Measurements from ENCODE around the gene ABR.
"Not testable (repeated sequence)": the region's sequence is repeated elsewhere in the genome, so short reads cannot be mapped to it uniquely, and the experiment has no call there.

The ABR gene

DNA sequence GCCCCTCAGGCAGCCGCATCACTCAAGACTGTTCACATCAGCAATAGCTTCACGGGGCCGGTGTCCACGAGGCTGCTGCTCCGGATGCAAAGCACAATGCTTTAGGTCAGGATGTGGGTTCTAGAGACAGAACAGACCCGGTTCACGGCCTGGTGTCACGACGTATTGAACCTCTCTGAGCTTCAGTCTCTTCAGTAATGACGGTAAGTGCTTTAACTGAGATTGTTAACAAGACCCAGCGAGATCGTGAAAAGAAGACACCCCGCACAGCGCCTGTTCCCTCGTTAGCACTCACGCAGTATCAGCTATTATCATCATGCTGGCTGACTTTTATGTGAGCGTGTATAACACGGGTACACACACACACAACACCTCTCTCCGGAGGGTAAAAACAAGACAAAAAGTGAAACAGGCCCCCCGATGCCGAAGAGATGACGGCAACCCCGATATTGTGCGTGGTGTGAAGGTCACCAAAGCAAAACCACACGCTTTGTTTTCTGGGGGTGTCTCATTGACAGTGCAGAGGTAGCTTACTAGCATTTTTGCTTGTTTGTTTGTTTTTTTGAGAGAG, 21.4 kb upstream of the ABR start:
- DNase-seq (ENCODE audit: low spot score), result no peak

DNA sequence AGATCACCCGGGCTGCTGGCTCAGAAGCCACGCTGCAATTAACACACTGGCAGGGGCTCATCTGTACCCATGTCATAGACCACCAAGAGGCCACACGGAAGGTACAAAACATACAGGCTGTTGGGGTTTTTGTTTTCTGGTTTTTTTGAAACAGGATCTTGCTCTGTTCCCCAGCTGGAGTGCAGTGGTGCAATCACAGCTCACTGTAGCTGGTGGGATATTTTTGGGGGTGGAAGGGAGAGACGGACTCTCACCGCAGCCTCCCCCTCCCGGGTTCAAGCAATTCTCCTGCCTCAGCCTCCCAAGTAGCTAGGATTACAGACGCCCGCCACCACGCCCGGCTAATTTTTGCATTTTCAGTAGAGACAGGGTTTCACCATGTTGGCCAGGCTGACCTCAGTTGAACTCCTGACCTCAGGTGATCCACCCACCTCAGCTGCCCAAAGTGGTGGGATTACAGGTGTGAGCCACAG, 19.5 kb upstream of the ABR start:
- not testable (repeated sequence) for DNase-seq (ENCODE audit: low spot score)

DNA sequence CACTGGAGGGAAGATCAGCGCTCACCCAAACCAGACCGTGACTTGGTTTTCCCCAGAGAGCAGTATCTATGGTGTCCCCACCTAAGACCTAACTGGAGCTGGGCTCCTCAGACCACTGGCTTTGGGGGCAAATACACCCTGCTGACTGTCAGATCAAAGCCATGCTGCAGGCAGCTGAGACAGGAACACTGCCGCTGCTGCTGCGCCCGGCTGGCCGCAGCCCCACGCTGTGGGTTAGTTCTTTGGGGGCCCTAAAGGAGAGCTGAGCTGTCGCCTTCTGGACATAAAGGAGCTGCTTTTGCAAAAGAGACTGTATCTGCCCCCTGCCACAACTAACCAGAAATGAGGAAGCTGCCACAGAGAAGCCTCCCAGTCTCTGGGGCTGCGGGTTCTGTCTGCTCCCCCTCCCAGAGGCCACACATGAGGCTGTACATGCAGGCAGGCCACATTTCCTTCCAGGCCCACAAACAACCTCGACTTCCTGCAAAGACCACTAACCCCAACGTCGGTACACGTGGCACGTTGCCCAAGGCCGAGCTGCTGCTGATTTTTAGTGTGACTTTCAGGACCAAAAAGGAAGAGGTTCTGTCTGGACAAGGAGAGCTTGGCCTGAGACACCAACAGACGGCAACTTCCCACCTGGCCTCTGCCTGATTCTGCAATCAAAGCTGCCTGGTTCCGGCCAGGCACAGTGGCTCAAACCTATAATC, 18.2 kb upstream of the ABR start:
- DNase-seq (ENCODE audit: low spot score), result no peak

DNA sequence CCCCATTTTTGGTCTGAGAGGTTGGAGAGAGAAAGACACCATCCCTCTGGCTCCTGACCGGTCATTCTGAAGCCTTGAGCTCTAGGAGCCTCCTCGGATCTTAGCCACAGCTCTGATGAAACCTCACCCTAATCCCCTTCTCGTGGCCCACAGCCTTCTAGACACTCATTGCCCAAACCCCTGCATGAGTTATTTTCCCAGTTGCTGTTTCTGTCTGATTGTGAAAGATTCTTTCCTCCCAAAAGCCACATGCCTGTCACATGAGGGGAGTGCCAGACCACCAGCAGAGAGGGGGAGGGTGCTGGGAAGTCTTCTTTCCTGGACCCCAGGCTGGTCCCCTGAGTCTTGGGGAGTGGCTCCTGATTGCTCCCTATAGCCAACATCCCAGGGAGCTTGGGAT, 17.6 kb upstream of the ABR start:
- no peak for DNase-seq (ENCODE audit: low spot score)

DNA sequence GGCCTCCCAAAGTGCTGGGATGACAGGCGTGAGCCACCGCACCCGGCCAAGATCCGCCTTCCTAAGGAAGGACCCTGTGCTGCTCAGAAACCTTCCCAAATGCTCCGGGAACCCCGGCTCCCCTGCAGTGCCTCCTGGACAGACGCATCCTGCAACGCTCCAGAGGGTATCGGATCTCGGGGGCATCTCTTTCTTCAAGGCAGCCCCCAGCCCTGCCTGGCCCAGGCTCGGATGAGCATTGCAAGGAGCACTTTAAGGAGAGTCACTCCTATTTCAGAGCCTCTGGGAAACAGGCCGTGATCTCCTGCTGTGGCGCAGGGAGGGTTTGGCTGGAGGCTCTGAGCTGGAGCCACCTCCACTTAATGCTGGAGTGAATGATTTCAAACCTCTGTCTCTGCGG, 17.2 kb upstream of the ABR start:
- DNase-seq (ENCODE audit: low spot score), result no peak

DNA sequence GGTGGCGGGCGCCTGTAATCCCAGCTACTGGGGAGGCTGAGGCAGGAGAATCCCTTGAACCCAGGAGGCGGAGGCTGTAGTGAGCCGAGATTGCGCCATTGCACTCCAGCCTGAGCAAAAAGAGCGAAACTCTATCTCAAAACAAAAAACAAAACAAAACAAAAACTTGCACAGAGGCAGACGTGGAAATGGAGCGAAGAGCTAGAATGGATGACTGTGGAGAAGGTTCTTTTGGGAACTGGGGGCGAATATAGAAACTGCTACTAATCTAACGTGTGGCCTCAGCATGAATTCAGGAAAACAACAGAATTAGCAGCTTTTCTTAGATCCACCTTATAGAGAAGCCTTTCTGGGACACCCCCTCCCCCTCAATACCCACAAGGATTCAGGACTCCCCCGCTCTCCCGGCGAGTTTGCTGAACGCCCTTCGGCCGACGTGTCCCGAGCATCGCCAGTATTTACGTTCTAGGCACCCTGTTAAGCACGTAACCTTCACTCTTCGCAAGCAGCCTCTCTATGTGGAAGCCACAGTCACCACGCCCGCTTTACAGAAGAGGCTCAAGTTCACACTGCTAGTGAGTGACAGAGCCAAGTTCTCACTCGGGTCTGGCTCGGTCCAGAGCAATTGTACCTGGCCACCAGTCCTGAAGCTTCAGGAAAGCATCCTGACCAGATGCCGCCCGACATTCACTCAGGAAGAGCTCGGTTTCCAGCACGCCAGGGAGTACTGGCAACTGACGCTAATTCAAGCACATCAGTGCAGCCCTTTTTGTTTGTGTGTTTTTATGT, 13.3 kb upstream of the ABR start:
- DNase-seq (ENCODE audit: low spot score), result no peak

DNA sequence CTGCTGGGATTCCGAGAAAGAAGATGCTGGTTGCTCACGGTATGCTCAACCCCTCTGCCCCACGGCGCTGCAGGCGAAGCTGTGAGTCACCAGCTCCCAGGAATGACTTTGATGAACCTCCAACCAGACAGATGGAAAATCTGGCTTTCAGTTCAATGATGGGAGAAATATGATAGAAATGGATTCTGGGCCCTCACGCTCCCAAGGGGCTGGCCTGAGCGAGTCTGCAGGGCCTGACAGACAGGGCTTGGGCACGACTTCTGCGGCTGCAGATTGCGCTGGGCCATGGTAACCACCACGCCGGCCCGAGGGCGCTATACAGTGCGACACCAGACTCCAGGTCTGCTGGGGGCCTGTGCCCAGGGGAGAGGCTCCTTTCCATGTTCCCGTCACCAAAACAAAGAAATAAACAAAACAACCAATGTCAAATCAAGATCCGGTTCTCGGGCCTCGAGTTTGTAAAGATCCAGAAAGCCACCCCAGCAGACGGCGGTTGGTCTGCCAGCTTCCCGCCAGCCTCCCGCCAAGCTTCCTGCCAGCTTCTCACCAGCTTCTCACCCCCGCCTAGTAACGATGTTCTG, 11.1 kb upstream of the ABR start:
- DNase-seq (ENCODE audit: low spot score), result no peak

DNA sequence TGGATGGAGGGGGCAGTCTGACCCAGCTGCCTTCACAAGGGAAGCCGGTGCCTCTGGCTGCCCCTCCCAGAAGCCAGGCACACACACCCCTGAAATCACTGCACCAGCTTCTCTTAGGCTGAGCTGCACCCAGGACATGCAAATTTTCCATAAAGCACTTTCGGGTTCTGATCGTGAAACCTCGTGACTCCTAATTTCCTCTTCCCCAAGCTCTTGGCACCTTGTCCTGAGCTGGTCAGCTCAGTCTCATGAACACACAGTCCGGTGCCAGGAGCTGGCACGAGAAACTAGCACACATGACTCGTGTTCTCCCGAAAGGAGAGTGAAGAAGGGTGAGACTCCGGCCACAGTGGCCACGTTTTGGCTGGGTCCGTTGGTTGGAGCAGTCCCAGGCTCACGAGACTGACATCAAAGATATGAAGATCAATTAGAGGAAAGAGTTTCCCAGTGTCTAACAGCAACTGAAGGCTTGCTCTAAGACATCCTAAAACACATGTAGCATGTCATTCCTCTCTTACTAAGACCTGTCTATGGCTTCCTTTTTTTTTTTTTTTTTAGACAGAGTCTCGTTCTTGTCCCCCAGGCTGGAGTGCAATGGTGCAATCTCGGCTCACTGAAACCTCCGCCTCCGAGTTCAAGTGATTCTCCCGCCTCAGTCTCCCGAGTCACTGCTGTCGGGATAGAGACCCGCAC, 9.2 kb upstream of the ABR start:
- no peak for DNase-seq (ENCODE audit: low spot score)

DNA sequence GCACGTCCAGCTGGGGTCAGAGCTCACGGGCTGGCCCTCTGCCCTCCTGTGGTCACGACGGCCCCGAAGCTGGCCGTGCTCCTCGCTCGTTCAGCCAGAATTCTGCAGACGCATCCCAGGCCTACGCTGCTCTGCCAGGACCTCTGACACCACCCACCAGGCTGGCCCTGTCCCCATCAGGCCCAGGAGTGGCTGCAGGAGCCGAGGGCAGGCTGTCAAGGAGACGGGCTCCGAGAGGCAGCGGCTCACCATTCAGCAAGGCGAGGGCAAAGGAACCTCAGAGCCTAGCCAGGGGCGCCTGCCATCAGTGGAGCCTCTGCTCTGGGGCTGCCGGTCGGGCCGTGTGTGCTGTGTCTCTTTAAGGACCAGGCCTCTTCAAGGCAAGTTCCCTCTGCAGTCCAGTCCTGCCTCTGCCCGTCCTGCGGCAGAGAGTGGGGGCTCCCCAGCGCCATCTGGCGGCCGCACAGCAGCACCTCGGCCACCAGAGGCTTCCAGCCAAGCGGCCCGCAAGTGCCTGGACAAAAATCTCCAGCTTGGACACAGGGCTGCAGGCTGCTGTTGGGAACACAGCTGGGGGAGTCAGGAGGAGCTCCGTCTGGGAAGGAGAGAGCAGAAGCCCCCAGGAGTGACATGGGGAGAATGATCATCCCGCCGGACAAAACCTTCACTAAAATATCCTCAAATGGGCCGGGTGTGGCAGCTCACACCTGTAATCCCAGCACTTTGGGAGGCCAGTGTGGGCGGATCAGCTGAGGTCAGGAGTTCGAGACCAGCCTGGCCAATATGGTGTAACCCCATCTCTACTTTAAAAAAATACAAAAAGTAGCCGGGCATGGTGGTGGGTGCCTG, 7.4 kb upstream of the ABR start:
- peak; percentile 87 for DNase-seq (ENCODE audit: low spot score)

DNA sequence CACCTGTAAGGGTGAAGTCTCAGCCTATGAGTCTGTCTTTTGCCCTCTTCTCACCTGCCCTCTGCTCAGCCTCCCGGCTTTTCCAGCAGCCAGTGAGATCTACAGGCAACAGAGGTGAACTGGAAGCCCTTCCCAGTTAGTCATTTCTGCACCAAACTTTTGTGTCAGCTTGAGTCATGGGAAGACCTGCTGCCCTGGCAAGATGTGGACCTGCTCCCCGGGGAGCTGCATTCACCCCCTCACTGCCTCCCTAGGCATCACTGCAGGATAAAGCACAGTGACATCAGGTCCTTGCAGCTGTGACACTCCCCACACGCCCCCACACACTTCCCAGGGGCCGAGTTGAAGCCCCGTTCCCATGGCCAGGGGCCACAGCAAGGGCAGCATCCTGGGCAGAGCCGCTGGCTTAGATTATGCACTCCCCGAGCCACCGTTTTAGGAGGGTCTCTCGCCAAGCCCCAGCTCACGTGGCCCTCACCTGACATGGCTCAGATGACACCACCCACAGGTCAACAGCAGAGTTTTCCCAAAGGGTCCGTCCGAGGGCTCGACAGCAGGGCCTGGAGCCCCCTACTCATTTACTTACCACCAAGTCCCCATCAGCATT, 6.5 kb upstream of the ABR start:
- DNase-seq (ENCODE audit: low spot score), result peak; percentile 87

DNA sequence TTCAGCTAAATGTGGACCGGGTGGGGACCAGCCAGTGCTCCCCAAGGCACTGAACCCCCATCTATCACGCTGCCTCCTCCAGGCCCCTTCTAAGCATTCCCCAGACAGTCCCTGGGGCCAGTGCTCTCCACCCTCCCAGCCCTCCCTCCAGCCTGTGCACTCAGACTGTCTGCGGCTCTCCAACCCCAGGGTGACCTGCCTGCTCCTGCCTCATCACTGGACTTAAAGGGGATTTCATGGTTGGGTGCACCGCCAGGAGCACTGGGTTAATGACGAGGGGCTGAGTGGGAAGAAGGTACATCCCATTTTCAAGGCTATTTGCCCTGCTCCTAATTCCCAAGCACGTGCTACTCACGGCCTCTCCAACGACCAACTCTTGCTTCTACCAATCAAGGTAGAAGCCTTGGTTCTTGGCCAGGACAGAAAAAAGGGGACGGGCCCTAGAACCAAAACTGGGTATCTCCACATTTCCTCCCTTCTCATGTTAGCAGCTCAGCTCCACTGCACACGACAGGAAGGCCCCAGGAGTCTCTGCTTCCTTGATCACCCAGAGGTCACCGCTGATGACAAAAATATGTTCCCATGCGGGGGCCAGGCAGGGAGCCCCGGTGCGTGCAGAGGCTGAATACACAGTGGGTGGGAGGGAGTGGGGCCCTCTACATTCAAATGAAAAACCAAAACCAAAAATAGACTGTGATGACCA, 3.5 kb upstream of the ABR start:
- peak; percentile 85 for DNase-seq (ENCODE audit: low spot score)

DNA sequence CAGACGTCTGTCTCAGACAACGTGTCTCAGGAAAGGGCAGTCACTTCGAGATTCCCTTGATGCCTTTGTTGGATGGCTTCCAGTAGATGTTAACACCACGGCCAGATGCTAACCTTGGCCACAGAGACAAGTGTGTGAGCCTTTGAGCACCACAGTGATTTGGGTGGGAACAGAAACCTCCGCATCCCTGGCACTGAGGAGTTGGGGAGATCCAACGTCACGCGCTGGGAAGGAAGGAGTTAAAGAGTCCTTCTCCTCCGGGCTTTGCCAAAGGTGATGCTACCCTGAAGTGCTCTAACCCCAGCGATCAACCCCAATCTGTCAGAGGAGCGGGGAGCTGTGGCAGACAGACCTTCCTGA, 3.0 kb upstream of the ABR start:
- no peak for DNase-seq (ENCODE audit: low spot score)

DNA sequence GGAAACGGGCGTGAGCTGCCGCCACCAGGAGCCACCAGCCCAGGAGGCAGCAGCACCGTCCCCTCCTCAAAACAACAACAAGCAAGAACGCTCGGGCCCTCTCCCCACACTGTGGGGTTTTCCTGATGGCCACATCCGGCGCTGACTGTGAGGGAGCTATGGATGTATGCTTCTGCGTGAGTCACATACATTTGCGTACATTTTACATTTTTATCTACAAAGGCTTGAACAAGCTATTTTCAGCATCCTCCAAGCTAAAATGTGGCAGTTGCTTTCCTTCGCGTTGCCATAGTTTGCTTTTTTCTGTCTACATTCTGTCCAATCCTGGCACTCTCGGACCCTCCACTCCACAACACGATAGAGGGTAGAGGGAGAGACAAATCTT, 2.0 kb upstream of the ABR start:
- DNase-seq (ENCODE audit: low spot score), result no peak

DNA sequence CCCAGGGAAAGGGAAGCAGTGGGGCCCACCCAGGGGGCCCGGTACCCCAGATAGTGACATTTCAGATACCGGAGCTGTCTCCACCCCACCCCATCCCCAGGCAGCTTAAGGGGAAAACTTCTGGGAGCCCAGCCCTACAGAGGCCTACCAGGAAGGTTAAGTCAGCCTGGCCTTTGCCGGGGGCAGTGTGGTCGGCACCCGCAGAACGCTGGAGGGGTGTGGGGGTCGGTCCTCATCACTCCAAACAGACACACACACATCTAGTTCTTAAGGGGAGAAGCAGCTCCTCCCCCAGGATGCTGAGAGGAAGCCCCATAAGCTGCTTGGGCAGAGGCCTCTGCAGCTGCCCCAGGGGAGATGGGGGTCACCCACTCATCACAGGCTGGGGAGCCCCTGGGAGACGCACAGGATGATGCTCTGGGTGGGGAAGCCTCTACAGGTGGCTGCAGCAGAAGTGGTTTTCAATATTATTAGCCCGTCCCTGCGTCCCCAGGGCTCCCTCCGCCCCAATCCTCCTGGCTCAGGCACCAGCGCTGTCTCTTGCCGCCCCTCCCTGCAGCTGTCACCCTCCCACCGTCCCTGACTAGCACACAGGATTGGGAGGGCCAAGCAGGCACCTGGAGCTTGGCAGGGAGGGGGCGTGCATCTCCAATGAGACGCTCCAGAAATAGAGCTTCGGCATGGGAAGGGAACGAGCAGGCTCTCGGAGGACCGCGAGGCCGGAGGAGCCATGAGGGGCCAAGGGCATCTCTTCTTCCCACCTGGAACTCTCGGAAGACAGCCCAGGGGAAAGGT, 1.4 kb upstream of the ABR start:
- no peak for DNase-seq (ENCODE audit: low spot score)

DNA sequence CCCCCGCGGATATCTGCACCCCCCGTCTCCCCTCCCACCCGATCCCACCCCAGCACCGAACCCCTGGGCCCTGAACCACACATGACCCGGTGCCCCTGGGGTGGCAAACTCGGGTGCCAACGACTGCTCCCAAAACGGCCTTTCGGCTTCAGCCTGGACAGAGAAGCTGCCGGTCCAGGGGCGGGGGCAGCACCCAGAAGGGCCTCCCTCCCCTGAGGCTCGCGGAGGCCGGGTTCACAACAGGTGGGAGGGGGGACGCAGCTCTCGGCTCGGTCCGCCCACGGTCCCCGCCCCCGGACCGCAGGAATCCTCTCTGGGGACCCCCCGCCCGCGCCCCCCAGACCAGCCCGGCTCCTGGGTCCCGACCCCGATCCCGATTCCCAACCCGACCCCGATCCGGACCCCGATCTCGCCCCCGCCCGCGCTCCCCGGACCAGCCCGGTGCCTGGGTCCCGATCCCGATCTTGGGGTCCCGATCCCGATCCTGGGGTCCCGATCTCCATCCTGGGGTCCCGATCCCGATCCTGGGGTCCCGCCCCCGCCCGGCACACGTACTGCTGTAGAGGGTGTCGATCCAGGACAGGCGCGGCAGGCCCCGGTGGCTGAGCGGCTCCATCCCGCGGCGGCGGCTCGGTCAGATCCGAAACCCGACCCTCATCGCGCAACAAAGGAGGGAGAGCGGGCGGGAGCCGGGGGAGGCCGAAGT, 516 bp downstream of the ABR start:
- no peak for DNase-seq (ENCODE audit: low spot score)

DNA sequence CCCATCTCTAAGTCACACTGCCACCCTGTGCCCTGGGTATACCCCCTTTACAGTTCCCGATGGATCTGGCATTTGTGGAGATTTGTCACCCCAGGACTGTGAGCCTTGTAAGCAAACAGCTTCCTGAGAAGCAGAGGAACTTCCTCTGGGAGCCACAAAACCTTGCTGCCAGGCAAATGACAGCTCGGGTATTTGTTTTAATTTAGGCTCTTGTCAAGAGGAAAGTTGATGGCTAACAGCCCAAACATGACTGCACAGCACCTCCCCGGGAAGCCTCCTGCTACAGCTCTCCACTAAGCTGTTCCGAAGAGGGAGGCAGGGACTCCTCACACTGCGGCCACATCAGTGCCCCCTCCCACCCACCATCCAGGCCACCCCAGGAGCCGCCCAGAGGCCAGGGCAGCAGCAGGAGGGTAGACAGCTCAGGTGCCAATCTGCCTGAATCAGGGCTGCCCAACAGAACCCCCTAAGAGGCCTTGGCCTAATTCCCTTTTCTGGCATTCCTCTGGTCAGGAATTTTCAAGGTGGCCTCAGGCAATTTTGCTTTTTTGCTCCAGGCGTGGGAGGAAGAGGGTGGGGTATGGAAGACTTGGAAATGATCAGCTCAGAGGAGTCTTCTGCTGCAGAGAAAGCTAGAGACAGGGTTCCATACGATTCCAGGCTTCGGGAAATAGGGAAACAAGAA, 2.6 kb downstream of the ABR start:
- DNase-seq (ENCODE audit: low spot score), result peak; percentile 19

DNA sequence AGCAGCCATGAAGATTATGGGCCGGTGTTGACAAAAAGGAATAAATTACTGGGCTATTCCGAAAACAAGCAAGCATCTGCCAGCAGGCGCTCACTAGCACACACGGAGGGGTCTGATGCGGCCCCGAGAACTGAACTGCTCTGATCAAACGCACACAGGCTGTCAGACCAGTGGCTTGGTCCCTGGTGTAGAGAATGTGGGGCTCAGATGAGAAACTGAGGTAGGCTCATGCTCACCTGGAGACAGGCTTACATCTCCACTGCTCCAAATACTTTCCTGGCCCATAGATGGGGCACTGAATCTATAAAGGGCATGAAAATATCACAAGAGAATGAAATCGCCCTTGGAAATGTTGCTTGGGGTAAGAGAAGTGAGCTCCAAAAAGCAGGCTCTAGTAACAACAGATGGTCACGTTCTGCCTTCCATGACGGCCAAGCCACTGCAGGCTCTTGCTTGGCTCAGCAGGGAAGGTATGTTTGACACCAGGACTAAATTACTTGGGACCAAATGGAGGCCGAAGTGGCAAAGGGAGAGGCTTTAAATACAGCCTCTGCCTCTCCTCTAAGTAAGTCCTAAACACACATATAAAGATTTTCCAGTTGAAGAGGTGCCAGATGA, 5.4 kb downstream of the ABR start:
- DNase-seq (ENCODE audit: low spot score), result no peak
